ENCODE data around the gene KIAA1549. TPM values are rescaled to one million over a fixed set of nuclear protein-coding genes. Genes with fewer than 3 reads are reported as not detected.
A peak's percentile ranks its signal among the peaks of the same experiment; 100 is the strongest.

KIAA1549 gene
- total RNA-seq, 2 experiments from 2014 or later = not detected

- Mint-ChIP-seq H3K4me3 (peak overlapping the region; percentile 25), H3K9me3 (no peaks in the 10 kb centered on the region), H3K36me3 (ENCODE audit: low read depth) (no peaks in the 10 kb centered on the region), H3K27me3 (peaks cover 17% of the 10 kb centered on the region), H3K27ac (no peak overlapping the region), H3K4me1 (ENCODE audit: low read depth) (peaks cover 7% of the 10 kb centered on the region)
- Histone ChIP-seq H3K27ac (ENCODE audit: low read depth in 1 of 2, low read length in 2 of 2) (no peak overlapping the region), H3K4me3 (ENCODE audit: low read length) (no peak overlapping the region), H3K36me3 (ENCODE audit: insufficient read depth, low read length) (no peaks in the 10 kb centered on the region), H3K27me3 (ENCODE audit: control insufficient read depth in 1 of 2, insufficient read depth in 2 of 2, low read length in 2 of 2) (peaks cover 0 to 3% of the 10 kb centered on the region in 2 experiments), H3K9me3 (ENCODE audit: control insufficient read depth in 1 of 2, insufficient read depth in 1 of 2, low read length in 2 of 2) (peaks cover 0 to 5% of the 10 kb centered on the region in 2 experiments), H3K4me1 (ENCODE audit: insufficient read depth, low read length) (no peaks in the 10 kb centered on the region)
- CTCF ChIA-PET = no interaction called here
- TF ChIP-seq CTCF (IDR thresholded peaks at IDR 0.05) = no peak
- no peak for DNase-seq
- ATAC-seq (ENCODE audit: poor library complexity) = no peak
- POLR2A ChIA-PET = no interaction called here
- intact Hi-C loops (cut with DNase I, micrococcal nuclease) = no loop called here
Observed at GRCh38 chr7:138999414-138999813, 18.2 kb upstream of the KIAA1549 start.

GRCh38 chr7:138992052-138992531 is 10.9 kb upstream of the KIAA1549 start:
- no peaks in the 10 kb centered on the region for H3K9me3 Mint-ChIP-seq
- TF ChIP-seq CTCF (IDR thresholded peaks at IDR 0.05) = no peak
- peaks cover 30% of the 10 kb centered on the region for H3K27me3 Mint-ChIP-seq
- Histone ChIP-seq H3K27me3 (ENCODE audit: control insufficient read depth in 1 of 2, insufficient read depth in 2 of 2, low read length in 2 of 2) (peaks cover 4 to 5% of the 10 kb centered on the region in 2 experiments), H3K27ac (ENCODE audit: low read depth in 1 of 2, low read length in 2 of 2) (no peak overlapping the region), H3K36me3 (ENCODE audit: insufficient read depth, low read length) (no peaks in the 10 kb centered on the region), H3K4me3 (ENCODE audit: low read length) (no peak overlapping the region), H3K4me1 (ENCODE audit: insufficient read depth, low read length) (no peaks in the 10 kb centered on the region), H3K9me3 (ENCODE audit: control insufficient read depth in 1 of 2, insufficient read depth in 1 of 2, low read length in 2 of 2) (no peaks in the 10 kb centered on the region)
- intact Hi-C loops (cut with DNase I, micrococcal nuclease) = no loop called here
- no peak overlapping the region for H3K27ac Mint-ChIP-seq
- CTCF ChIA-PET = no interaction called here
- H3K36me3 Mint-ChIP-seq (ENCODE audit: low read depth) = no peaks in the 10 kb centered on the region
- ATAC-seq (ENCODE audit: poor library complexity) = no peak
- POLR2A ChIA-PET = no interaction called here
- H3K4me1 Mint-ChIP-seq (ENCODE audit: low read depth) = no peaks in the 10 kb centered on the region
- no peak for DNase-seq
- H3K4me3 Mint-ChIP-seq = no peak overlapping the region

- ChIA-PET POLR2A (no interaction called here), CTCF (interaction anchor here (1.3 kb wide), 1 partner anchor 11 kb away, joined by 5 read pairs; no protein-coding TSS in a partner anchor)
- H3K9me3 ChIP-seq (ENCODE audit: control insufficient read depth in 1 of 2, insufficient read depth in 1 of 2, low read length in 2 of 2) = no peaks in the 10 kb centered on the region
- no peak overlapping the region for H3K27ac ChIP-seq (ENCODE audit: low read depth in 1 of 2, low read length in 2 of 2)
- intact Hi-C loops (cut with DNase I, micrococcal nuclease) = no loop called here
- H3K27me3 ChIP-seq (ENCODE audit: control insufficient read depth in 1 of 2, insufficient read depth in 2 of 2, low read length in 2 of 2) = no peaks in the 10 kb centered on the region
- no peaks in the 10 kb centered on the region for H3K4me1 Mint-ChIP-seq (ENCODE audit: low read depth)
- no peaks in the 10 kb centered on the region for H3K9me3 Mint-ChIP-seq
- no peaks in the 10 kb centered on the region for H3K4me1 ChIP-seq (ENCODE audit: insufficient read depth, low read length)
- no peaks in the 10 kb centered on the region for H3K36me3 ChIP-seq (ENCODE audit: insufficient read depth, low read length)
- DNase-seq = no peak
- no peaks in the 10 kb centered on the region for H3K36me3 Mint-ChIP-seq (ENCODE audit: low read depth)
- H3K4me3 ChIP-seq (ENCODE audit: low read length) = no peak overlapping the region
- no peak overlapping the region for H3K27ac Mint-ChIP-seq
- peaks cover 29% of the 10 kb centered on the region for H3K27me3 Mint-ChIP-seq
- no peak for TF ChIP-seq CTCF (IDR thresholded peaks at IDR 0.05)
- ATAC-seq (ENCODE audit: poor library complexity) = no peak
- no peak overlapping the region for H3K4me3 Mint-ChIP-seq
Observed at GRCh38 chr7:138987686-138988085, 6.5 kb upstream of the KIAA1549 start.

Data from CD4-positive, alpha-beta T cell (primary cell).